GM18511 (cell line): ENCODE data around the gene CARD6.
A peak's percentile ranks its signal among the peaks of the same experiment; 100 is the strongest.
"Not testable (repeated sequence)": the region's sequence is repeated elsewhere in the genome, so short reads cannot be mapped to it uniquely, and the experiment has no call there.

Experiments
- ATAC-seq: cut with Tn5 transposase; IDR thresholded peaks from one replicate; pipeline ENCODE4 v1.9.1; 2021; ENCODE audit warnings: mild to moderate bottlenecking, moderate library complexity; ENCODE audit not compliant: unreplicated experiment

Gene CARD6

DNA sequence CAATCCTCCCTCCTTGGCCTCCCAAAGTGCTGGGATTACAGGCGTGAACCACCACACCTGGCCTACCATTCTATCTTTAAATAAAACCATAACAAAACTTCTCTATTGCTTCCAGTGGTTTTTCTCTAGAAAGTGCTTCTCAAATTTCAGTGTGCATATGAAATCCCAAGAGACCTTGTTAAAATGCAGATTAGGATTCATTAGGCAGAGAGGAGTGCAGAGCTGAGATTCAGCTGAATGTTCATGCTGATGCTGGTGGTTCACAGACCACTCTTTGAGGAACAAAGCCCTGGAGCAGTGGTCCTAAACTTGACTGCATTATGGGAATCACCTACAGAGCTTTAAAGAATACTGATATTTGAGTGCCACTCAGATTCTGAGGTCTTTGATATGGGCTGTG is 28.2 kb downstream of the CARD6 start:
- ATAC-seq = no peak

DNA sequence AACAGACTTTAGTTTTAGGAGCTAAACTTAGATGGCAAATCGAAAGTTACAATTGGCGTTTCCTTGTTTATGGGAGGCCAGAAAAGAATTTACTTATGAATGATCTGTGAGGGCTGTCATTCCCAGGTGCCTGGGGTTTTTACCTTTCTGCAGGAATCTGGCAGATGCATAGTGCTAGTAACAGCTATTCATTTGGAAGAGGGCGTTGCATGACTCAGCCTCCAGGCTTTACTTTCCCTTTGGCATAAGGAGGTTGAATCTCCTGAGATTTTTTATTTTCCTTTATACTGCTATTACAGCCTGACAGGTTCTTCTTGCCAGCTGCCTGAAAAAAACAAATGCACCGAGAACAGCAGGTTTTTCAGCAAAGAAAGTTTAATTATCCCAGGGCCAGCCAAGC is 30.0 kb downstream of the CARD6 start:
- no peak for ATAC-seq

DNA sequence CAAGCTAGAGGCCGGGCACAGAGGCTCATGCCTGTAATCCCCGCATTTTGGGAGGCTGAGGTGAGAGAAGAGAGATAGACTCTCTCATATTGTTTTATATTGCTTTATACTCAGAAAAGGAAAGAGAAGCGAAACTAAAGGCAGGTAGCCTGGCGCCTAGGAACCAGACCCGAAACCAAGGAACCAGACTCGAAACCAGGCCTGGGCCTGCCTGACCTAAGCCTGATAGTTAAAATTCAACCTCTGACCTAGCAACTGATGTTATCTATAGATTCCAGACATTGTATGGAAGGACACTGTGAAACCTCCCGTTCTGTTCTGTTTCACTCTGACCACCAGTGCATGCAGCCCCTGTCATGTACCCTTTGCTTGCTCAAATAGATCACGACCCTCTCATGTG is 31.1 kb downstream of the CARD6 start:
- not testable (repeated sequence) for ATAC-seq

DNA sequence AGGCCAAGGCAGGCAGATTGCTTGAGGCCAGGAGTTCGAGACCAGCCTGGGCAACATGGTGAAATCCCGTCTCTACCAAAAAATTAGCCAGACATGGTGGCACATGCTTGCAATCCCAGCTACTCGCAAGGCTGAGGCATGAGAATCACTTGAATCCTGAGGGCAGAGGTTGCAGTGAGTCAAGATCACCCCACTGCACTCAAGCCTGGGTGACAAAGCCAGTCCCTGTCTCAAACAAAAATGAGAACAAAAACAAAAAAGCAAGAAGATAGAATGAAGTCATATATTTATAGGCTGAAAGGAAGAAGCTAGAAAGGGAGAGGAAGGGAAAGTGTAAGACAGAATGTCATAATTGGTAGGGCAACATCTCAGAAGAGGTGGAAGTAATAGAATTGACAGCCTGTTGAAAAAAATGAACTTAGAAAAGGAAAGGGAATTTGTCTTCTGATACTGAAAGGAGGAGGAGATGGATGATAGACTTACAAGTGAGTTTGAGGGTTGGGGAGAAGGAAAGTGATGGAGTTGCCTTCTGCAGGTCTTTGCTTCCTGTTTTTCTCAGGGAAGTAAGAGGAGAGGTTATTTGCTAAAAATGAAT is 32.2 kb downstream of the CARD6 start:
- no peak for ATAC-seq

DNA sequence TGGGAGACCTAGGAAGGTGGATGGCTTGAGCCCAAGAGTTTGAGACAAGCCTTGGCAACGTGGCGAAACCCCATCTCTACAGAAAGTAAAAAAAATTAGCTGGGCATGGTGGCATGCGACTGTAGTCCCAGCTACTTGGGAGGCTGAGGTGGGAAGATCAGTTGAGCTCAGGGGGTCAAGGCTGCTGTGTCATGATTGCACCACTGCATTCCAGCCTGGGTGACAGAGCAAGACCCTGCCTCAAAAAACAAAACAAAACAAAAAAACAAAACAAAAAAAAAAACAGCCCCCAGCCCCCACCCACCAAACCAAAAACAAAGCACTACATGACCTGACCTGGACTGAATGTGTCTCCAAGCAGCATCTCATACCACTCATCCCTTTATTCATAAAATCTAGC is 34.8 kb downstream of the CARD6 start:
- ATAC-seq = no peak

GRCh38 chr5:40877371-40877988 is 36.3 kb downstream of the CARD6 start:
- no peak for ATAC-seq

- ATAC-seq = peak; percentile 74
Observed at GRCh38 chr5:40879163-40879942, 38.2 kb downstream of the CARD6 start.

GRCh38 chr5:40882291-40882690 is 41.1 kb downstream of the CARD6 start:
- ATAC-seq = no peak

DNA sequence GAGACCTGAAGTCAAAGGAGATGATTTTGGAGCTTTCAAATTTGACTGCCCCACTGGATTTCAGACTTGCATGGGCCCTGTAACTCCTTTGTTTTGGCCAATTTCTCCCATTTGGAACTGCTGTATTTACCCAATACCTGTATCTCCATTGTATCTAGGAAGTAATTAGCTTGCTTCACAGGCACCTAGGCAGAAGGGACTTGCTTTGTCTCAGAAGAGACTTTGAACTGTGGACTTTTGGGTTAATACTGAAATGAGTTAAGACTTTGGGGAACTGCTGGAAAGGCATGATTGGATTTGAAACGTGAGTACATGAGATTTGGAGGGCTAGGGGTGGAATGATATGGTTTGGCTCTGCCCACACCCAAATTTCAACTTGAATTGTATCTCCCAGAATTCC is 41.9 kb downstream of the CARD6 start:
- not testable (repeated sequence) for ATAC-seq

GRCh38 chr5:40895440-40896425 is 54.6 kb downstream of the CARD6 start:
- ATAC-seq = not testable (repeated sequence)

- peak; percentile 93 for ATAC-seq
Observed at GRCh38 chr5:40904205-40904993, 63.2 kb downstream of the CARD6 start.

- no peak for ATAC-seq
Observed at GRCh38 chr5:40904994-40905306, 63.8 kb downstream of the CARD6 start.

- no peak for ATAC-seq
Observed at GRCh38 chr5:40906351-40906751, 65.2 kb downstream of the CARD6 start.

- no peak for ATAC-seq
Observed at GRCh38 chr5:40909264-40909663, 68.1 kb downstream of the CARD6 start, which contains the start of gene C7. Gene C7, plus strand, starts transcription at chr5:40909497. Its CDS starts 114 bp downstream, at chr5:40909611.

DNA sequence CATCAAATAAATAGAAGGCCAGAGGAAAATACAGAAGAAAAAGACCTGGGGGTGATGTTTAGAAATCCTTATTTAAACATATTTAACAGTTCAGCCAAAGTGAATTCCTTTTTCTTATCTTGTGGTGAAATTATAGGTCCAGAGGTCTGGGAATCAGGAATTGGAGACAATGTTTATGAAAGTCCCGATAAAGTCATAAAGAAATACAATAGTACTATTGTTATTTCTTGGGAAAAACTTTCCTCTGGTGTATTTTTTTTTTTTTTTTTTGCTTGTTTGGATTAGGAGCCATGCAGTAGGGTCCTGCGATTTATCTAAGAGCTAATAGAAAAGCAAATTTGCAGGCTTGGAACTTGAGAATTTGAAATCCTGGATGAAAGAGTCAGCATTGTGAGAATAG is 68.6 kb downstream of the CARD6 start:
- no peak for ATAC-seq
